ENCODE results near the gene USP15.
A peak's percentile ranks its signal among the peaks of the same experiment; 100 is the strongest.

DNA sequence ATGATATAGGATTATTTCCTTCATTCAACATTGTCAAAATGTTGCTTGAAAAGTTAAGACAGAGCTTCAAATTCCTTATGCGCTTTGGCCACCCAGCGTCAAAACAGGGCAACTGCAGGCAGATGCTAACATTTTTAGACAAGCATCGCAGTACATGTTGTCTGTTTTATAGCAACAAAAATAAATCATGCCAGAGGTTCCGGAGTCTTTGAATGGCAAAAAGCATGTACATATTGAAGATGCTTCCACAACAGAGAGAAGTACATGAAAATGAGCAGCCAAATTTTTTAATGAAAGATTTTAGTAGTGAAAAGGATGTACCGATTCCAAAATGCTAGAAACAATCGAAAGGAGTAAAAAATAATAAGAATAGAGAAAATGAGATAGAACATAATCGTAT, 49.8 kb upstream of the USP15 start:
- peak; percentile 57 to 84 (median 80) for TF ChIP-seq CTCF (IDR thresholded peaks at IDR 0.05)
- no peak for TF ChIP-seq POLR2A (IDR thresholded peaks at IDR 0.05)
